BE2C (cell line): ENCODE measurements around the gene OR51A7.

ENCODE experiments used
- DNase-seq: peaks from one replicate; pipeline ENCODE4 v3.0.0-alpha.2; 2020
- H3K27me3 ChIP-seq: fragments of 250-450 bp; sonication (Bioruptor Pico); 2 replicates; pipeline ENCODE4 v1.5.1; 2020; ENCODE audit warnings: mild to moderate bottlenecking
- H3K36me3 ChIP-seq: fragments of 250-450 bp; sonication (Bioruptor Pico); 2 replicates; pipeline ENCODE4 v1.5.1; 2020; ENCODE audit warnings: mild to moderate bottlenecking
- H3K4me1 ChIP-seq: fragments of 250-450 bp; sonication (Bioruptor Pico); 2 replicates; pipeline ENCODE4 v1.5.1; 2020
- H3K4me3 ChIP-seq: 2 replicates; pipeline ENCODE4 v1.5.1; 2011; ENCODE audit warnings: low read depth, low read length
- H3K9me3 ChIP-seq: fragments of 250-450 bp; sonication (Bioruptor Pico); 2 replicates; pipeline ENCODE4 v1.5.1; 2020
- TF ChIP-seq, protein P1 (sequence below): IDR thresholded peaks from 2 replicates; pipeline ENCODE4 v1.5.1; 2012; ENCODE audit warnings: mild to moderate bottlenecking, low read depth, low read length

OR51A7 gene

DNA sequence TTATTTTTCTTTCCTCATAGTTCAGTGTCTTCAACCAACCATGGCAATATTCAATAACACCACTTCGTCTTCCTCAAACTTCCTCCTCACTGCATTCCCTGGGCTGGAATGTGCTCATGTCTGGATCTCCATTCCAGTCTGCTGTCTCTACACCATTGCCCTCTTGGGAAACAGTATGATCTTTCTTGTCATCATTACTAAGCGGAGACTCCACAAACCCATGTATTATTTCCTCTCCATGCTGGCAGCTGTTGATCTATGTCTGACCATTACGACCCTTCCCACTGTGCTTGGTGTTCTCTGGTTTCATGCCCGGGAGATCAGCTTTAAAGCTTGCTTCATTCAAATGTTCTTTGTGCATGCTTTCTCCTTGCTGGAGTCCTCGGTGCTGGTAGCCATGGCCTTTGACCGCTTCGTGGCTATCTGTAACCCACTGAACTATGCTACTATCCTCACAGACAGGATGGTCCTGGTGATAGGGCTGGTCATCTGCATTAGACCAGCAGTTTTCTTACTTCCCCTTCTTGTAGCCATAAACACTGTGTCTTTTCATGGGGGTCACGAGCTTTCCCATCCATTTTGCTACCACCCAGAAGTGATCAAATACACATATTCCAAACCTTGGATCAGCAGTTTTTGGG is 21.6 kb upstream of the OR51A7 start, which contains the start of gene OR51T1:
Gene OR51T1, plus strand, starts transcription at position 41 of the 641 bp plus-strand sequence. Its CDS starts 0 bp downstream, at position 41.
- no peak within 1 kb of the TSS for H3K4me3 ChIP-seq
- no peaks in the 10 kb centered on the region for H3K36me3 ChIP-seq
- TF ChIP-seq, protein P1, sequence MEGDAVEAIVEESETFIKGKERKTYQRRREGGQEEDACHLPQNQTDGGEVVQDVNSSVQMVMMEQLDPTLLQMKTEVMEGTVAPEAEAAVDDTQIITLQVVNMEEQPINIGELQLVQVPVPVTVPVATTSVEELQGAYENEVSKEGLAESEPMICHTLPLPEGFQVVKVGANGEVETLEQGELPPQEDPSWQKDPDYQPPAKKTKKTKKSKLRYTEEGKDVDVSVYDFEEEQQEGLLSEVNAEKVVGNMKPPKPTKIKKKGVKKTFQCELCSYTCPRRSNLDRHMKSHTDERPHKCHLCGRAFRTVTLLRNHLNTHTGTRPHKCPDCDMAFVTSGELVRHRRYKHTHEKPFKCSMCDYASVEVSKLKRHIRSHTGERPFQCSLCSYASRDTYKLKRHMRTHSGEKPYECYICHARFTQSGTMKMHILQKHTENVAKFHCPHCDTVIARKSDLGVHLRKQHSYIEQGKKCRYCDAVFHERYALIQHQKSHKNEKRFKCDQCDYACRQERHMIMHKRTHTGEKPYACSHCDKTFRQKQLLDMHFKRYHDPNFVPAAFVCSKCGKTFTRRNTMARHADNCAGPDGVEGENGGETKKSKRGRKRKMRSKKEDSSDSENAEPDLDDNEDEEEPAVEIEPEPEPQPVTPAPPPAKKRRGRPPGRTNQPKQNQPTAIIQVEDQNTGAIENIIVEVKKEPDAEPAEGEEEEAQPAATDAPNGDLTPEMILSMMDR, result no peak
- no peaks in the 10 kb centered on the region for H3K4me1 ChIP-seq
- H3K9me3 ChIP-seq, result no peaks in the 10 kb centered on the region
- no peaks in the 10 kb centered on the region for H3K27me3 ChIP-seq
- no peak for DNase-seq

DNA sequence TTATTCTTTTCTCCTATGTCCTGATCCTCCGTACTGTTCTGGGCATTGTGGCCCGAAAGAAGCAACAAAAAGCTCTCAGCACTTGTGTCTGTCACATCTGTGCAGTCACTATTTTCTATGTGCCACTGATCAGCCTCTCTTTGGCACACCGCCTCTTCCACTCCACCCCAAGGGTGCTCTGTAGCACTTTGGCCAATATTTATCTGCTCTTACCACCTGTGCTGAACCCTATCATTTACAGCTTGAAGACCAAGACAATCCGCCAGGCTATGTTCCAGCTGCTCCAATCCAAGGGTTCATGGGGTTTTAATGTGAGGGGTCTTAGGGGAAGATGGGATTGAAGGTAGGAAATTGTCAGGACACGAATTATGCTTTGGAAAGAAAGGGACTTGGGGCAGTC is 21.0 kb upstream of the OR51A7 start:
- TF ChIP-seq, protein P1, result no peak
- no peak for DNase-seq
- H3K4me3 ChIP-seq, result no peak overlapping the region

DNA sequence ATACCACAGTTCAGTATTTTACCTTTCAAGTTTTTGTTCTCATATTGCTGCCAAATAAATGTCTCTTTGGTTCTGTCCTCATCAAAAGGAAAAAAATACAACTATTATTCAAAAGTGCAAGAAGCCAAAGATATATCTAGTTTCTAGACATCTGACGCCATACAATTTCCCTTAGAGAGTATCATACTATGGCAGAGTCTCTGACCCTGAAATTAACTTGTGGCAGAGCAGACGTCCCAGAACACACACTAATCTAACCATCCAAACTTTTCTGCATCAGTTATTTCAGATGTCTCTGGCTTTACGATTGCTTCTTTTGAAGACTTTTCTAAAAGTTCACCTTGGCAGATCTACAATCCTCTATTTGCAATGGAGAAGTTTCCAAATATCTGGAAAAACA is 19.2 kb upstream of the OR51A7 start:
- no peaks in the 10 kb centered on the region for H3K36me3 ChIP-seq
- DNase-seq, result no peak
- H3K4me1 ChIP-seq, result no peaks in the 10 kb centered on the region
- TF ChIP-seq, protein P1, result no peak
- H3K9me3 ChIP-seq, result no peaks in the 10 kb centered on the region
- H3K4me3 ChIP-seq, result no peak overlapping the region
- no peaks in the 10 kb centered on the region for H3K27me3 ChIP-seq

More for the DNA sequence above, 21.0 kb upstream of the OR51A7 start:
- Histone ChIP-seq H3K9me3 (no peaks in the 10 kb centered on the region), H3K36me3 (no peaks in the 10 kb centered on the region), H3K4me1 (no peaks in the 10 kb centered on the region), H3K27me3 (no peaks in the 10 kb centered on the region)

DNA sequence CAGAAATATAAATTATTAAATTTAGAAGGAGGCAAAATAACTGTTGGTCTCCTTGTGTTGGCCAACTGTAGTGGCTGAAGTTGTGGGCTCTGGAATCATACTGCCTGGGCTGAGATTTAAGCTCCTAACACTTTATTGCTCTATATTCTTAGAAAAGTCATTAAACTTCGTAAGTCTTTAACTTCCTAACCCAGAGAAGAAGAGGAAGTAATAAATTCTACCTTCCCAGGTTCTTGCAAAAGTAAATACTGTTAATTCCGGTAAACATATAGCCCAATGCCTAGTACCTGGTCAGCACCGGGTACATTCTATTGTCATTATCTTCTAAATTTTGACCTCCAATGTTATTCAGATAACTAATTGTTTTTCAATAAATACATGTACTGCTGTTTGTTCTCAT is 17.4 kb upstream of the OR51A7 start:
- Histone ChIP-seq H3K9me3 (no peaks in the 10 kb centered on the region), H3K4me1 (no peaks in the 10 kb centered on the region), H3K36me3 (no peaks in the 10 kb centered on the region), H3K27me3 (no peaks in the 10 kb centered on the region), H3K4me3 (no peak overlapping the region)
- TF ChIP-seq, protein P1, result no peak
- no peak for DNase-seq

DNA sequence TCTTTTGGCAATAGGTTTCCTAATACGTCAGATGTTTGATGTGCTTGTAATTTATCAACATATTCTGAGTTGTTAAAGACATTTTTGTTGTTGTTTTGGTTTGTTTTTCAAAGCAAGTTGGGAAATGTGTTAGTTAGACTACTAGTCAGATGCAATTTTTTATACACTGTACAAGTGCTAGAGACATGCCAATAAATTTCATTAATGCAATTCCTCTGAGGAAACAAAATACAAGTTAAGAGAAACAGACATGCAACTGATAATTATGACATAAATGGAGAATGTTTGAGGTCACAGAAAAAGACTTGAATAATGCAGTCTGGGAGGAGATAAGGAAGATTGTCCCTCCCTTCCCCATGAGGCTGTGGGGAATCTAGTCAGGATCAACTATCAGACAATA is 16.0 kb upstream of the OR51A7 start:
- no peak overlapping the region for H3K4me3 ChIP-seq
- H3K27me3 ChIP-seq, result no peaks in the 10 kb centered on the region
- DNase-seq, result no peak
- no peaks in the 10 kb centered on the region for H3K4me1 ChIP-seq
- H3K36me3 ChIP-seq, result no peaks in the 10 kb centered on the region
- no peaks in the 10 kb centered on the region for H3K9me3 ChIP-seq
- TF ChIP-seq, protein P1, result no peak

DNA sequence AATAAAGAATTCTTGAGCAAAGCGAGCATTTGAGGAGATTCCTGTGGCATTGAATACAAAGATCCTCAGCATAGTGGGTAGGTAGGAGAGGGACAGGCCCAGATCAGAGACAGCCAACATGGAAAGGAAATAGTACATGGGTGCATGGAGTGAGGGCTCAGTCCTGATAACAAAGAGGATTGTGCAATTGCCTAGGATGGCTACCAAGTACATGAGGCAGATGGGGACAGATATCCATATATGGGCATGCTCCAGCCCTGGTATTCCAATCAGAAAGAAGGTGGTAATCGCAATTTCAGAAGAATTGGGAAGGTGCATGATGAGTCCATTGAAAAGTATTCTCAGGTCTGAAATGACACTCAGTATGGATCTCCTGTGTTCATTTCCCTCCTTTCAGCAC is 13.3 kb upstream of the OR51A7 start:
- Histone ChIP-seq H3K27me3 (no peaks in the 10 kb centered on the region), H3K36me3 (no peaks in the 10 kb centered on the region), H3K4me1 (no peaks in the 10 kb centered on the region), H3K9me3 (no peaks in the 10 kb centered on the region), H3K4me3 (no peak overlapping the region)
- no peak for DNase-seq
- TF ChIP-seq, protein P1, result no peak
